Measurements from ENCODE around the gene SYT9. TPM values are rescaled to one million over a fixed set of nuclear protein-coding genes. Genes with fewer than 3 reads are reported as not detected.

Gene SYT9
- polyA plus RNA-seq, 1 of the 3 experiments (the other 2 are of a cell fraction) = 0.10 TPM

- no peak overlapping the region for H3K4me2 ChIP-seq
- H3K4me3 ChIP-seq (ENCODE audit: low read depth in 2 of 2, low read length in 1 of 2) = no peak overlapping the region
- ChIA-PET POLR2A (no interaction called here), CTCF (interaction anchor here (0.6 kb wide), 1 partner anchor 9 kb away, joined by 3 read pairs; no protein-coding TSS in a partner anchor)
- no peaks in the 10 kb centered on the region for H3K27me3 ChIP-seq (ENCODE audit: insufficient read depth)
- H3K4me1 ChIP-seq (ENCODE audit: control insufficient read depth in 1 of 2, insufficient read depth in 2 of 2, low read depth in 1 of 2, low read length in 1 of 2) = peaks cover 0 to 2% of the 10 kb centered on the region in 2 experiments; a peak in 1 of 4 replicates
- no peak for DNase-seq
- no peaks in the 10 kb centered on the region for H3K9me3 ChIP-seq
- 48% methylated on average over 6 of the region's 6 CpGs for WGBS (ENCODE audit: low lambda C conversion rate)
- no peaks in the 10 kb centered on the region for H3K36me3 ChIP-seq (replicated peaks in 1 of 2; ENCODE audit: control insufficient read depth in 1 of 2, insufficient read depth in 2 of 2, low read length in 1 of 2)
- H3K9ac ChIP-seq = no peak overlapping the region
- no peaks in the 10 kb centered on the region for H4K20me1 ChIP-seq (ENCODE audit: insufficient read depth)
- no peaks in the 10 kb centered on the region for H3K79me2 ChIP-seq (ENCODE audit: insufficient read depth)
- H2AFZ ChIP-seq (ENCODE audit: low read depth) = no peak overlapping the region
- H3K9me2 ChIP-seq = no peaks in the 10 kb centered on the region
- H3F3A ChIP-seq (replicated peaks; ENCODE audit: insufficient read depth) = no peaks in the 10 kb centered on the region
- H3K27ac ChIP-seq (ENCODE audit: low read depth in 2 of 2, low read length in 1 of 2) = no peak overlapping the region
- TF ChIP-seq USF2 (IDR thresholded peaks at IDR 0.05; ENCODE audit: borderline replicate concordance, low read depth, low read length) = no peak
- TF ChIP-seq YY1 (IDR thresholded peaks at IDR 0.05; ENCODE audit: low read depth) = no peak
- TF ChIP-seq RCOR1 (IDR thresholded peaks at IDR 0.05; ENCODE audit: low read length) = no peak
- no peak for TF ChIP-seq GATA2 (CRISPR knock-in tag; IDR thresholded peaks at IDR 0.05)
- TF ChIP-seq RXRA (IDR thresholded peaks at IDR 0.05; ENCODE audit: borderline replicate concordance, low read depth) = no peak
- no peak for TF ChIP-seq EP300 (IDR thresholded peaks at IDR 0.05; ENCODE audit: borderline replicate concordance in 1 of 2, low read depth in 1 of 2, low read length in 1 of 2)
Observed at GRCh38 chr11:7486781-7487140, 235.1 kb downstream of the SYT9 start.

GRCh38 chr11:7487360-7487759 is 235.7 kb downstream of the SYT9 start:
- H3F3A ChIP-seq (replicated peaks; ENCODE audit: insufficient read depth) = no peaks in the 10 kb centered on the region
- ChIA-PET CTCF (interaction anchor here (0.6 kb wide), 1 partner anchor 9 kb away, joined by 3 read pairs; no protein-coding TSS in a partner anchor), POLR2A (no interaction called here)
- H3K4me3 ChIP-seq (ENCODE audit: low read depth in 2 of 2, low read length in 1 of 2) = no peak overlapping the region
- TF ChIP-seq GATA2 (CRISPR knock-in tag; IDR thresholded peaks at IDR 0.05) = no peak
- TF ChIP-seq USF2 (IDR thresholded peaks at IDR 0.05; ENCODE audit: borderline replicate concordance, low read depth, low read length) = no peak
- no peak for TF ChIP-seq EP300 (IDR thresholded peaks at IDR 0.05; ENCODE audit: borderline replicate concordance in 1 of 2, low read depth in 1 of 2, low read length in 1 of 2)
- no peak for TF ChIP-seq RFX5 (IDR thresholded peaks at IDR 0.05; ENCODE audit: low read length)
- TF ChIP-seq TEAD4 (IDR thresholded peaks at IDR 0.05; ENCODE audit: borderline replicate concordance, insufficient read depth) = no peak
- TF ChIP-seq ZBTB33 (IDR thresholded peaks at IDR 0.05; ENCODE audit: borderline replicate concordance, low read depth) = no peak
- TF ChIP-seq NFIC (IDR thresholded peaks at IDR 0.05; ENCODE audit: borderline replicate concordance) = no peak
- no peak for TF ChIP-seq CTCF (IDR thresholded peaks at IDR 0.05)
- no peak for TF ChIP-seq FOXJ3 (CRISPR knock-in tag; IDR thresholded peaks at IDR 0.05)
- no peak for TF ChIP-seq POLR2AphosphoS5 (IDR thresholded peaks at IDR 0.05; ENCODE audit: low read depth, low read length)
- no peak for TF ChIP-seq RXRA (IDR thresholded peaks at IDR 0.05; ENCODE audit: borderline replicate concordance, low read depth)
- H4K20me1 ChIP-seq (ENCODE audit: insufficient read depth) = no peaks in the 10 kb centered on the region
- no peak overlapping the region for H3K27ac ChIP-seq (ENCODE audit: low read depth in 2 of 2, low read length in 1 of 2)
- no peak overlapping the region for H3K9ac ChIP-seq
- no peaks in the 10 kb centered on the region for H3K9me3 ChIP-seq
- 48% methylated on average over 2 of the region's 2 CpGs for WGBS (ENCODE audit: low lambda C conversion rate)
- no peaks in the 10 kb centered on the region for H3K79me2 ChIP-seq (ENCODE audit: insufficient read depth)
- H3K36me3 ChIP-seq (replicated peaks in 1 of 2; ENCODE audit: control insufficient read depth in 1 of 2, insufficient read depth in 2 of 2, low read length in 1 of 2) = no peaks in the 10 kb centered on the region
- DNase-seq = no peak
- peaks cover 0 to 2% of the 10 kb centered on the region in 2 experiments; a peak in 1 of 4 replicates for H3K4me1 ChIP-seq (ENCODE audit: control insufficient read depth in 1 of 2, insufficient read depth in 2 of 2, low read depth in 1 of 2, low read length in 1 of 2)
- no peaks in the 10 kb centered on the region for H3K9me2 ChIP-seq
- no peak overlapping the region for H2AFZ ChIP-seq (ENCODE audit: low read depth)
- H3K4me2 ChIP-seq = no peak overlapping the region
- no peaks in the 10 kb centered on the region for H3K27me3 ChIP-seq (ENCODE audit: insufficient read depth)
